H1 (cell line): ENCODE data around the gene ARRB1. TPM values are rescaled to one million over a fixed set of nuclear protein-coding genes. Genes with fewer than 3 reads are reported as not detected.

Experiments
- CTCF ChIA-PET: fragments of 300-600 bp; sonication (Branson Sonifier 250); formaldehyde crosslinking; loops from one replicate; lab custom pipeline; 2021; ENCODE audit not compliant: partially characterized antibody; lab: Charles Lee
- POLR2A ChIA-PET: fragments of 300-600 bp; sonication (Branson Sonifier 250); formaldehyde crosslinking; loops from one replicate; lab custom pipeline; 2021; ENCODE audit warnings: inconsistent platforms; ENCODE audit not compliant: partially characterized antibody; lab: Charles Lee
- DNase-seq, 2 experiments: peaks; one replicate each; pipeline versions ENCODE4 v3.0.0 to v3.0.0-alpha.2; 2010 to 2022; ENCODE audit warnings: low spot score in 2 of 2, low read depth in 1 of 2, mixed read lengths in 1 of 2
- FAIRE-seq: peaks from 2 replicates; lab custom pipeline; 2011; peaks lifted over from hg19 to GRCh38; lab: Jason Lieb, UNC
- H2AFZ ChIP-seq: 2 replicates; pipeline ENCODE4 v1.8.1; 2012; ENCODE audit warnings: low read length, inconsistent platforms
- H2AK5ac ChIP-seq: 2 replicates; pipeline ENCODE4 v1.6.1; 2013; ENCODE audit warnings: low read depth, low read length
- H2BK120ac ChIP-seq: replicated peaks from 2 replicates; pipeline ENCODE3; 2013; ENCODE audit warnings: low read depth, low read length, inconsistent platforms
- H2BK12ac ChIP-seq: 2 replicates; pipeline ENCODE4 v1.6.1; 2013; ENCODE audit warnings: low read depth, low read length
- H2BK15ac ChIP-seq: 2 replicates; pipeline ENCODE4 v1.6.1; 2013; ENCODE audit warnings: low read length
- H2BK20ac ChIP-seq: 2 replicates; pipeline ENCODE4 v1.6.1; 2013; ENCODE audit warnings: low read length
- H2BK5ac ChIP-seq: 2 replicates; pipeline ENCODE4 v1.6.1; 2013; ENCODE audit warnings: low read depth, low read length
- H3K14ac ChIP-seq: 2 replicates; pipeline ENCODE4 v1.6.1; 2013; ENCODE audit warnings: inconsistent platforms; ENCODE audit not compliant: insufficient read length
- H3K18ac ChIP-seq: 2 replicates; pipeline ENCODE4 v1.6.1; 2013; ENCODE audit warnings: low read length; ENCODE audit errors: extremely low read depth
- H3K23ac ChIP-seq: 2 replicates; pipeline ENCODE4 v1.6.1; 2013; ENCODE audit warnings: inconsistent platforms; ENCODE audit not compliant: insufficient read length
- H3K23me2 ChIP-seq: 2 replicates; pipeline ENCODE4 v1.6.1; 2013; ENCODE audit warnings: low read depth, low read length
- H3K27ac ChIP-seq: 2 replicates; pipeline ENCODE4 v1.6.1; 2011; ENCODE audit warnings: low read depth, low read length, inconsistent platforms
- H3K27me3 ChIP-seq, 4 experiments: replicated peaks in 1 of 4; 1 replicate in 1 of 4; 2 replicates in 3 of 4; pipeline versions ENCODE4 v1.6.1 to v1.8.1; 2011 to 2013; ENCODE audit warnings: low read length in 3 of 4, mild to moderate bottlenecking in 3 of 4, inconsistent platforms in 2 of 4, mixed read lengths in 2 of 4, moderate library complexity in 1 of 4; ENCODE audit not compliant: control insufficient read depth in 3 of 4, insufficient read depth in 3 of 4; ENCODE audit errors: extremely low read depth in 1 of 4
- H3K36me3 ChIP-seq, 4 experiments: 2 replicates each; pipeline versions ENCODE4 v1.6.1 to v1.8.1; 2011 to 2013; ENCODE audit warnings: mild to moderate bottlenecking in 4 of 4, low read length in 3 of 4, moderate library complexity in 2 of 4, control low read depth in 1 of 4, inconsistent platforms in 1 of 4; ENCODE audit not compliant: insufficient read depth in 4 of 4, control insufficient read depth in 2 of 4
- H3K4ac ChIP-seq: replicated peaks from 2 replicates; pipeline ENCODE3; 2013; ENCODE audit warnings: low read length, low read depth, mixed read lengths, inconsistent platforms; ENCODE audit not compliant: insufficient read length
- H3K4me1 ChIP-seq, 4 experiments: replicated peaks in 1 of 4; 1 replicate in 1 of 4; 2 replicates in 3 of 4; pipeline versions ENCODE4 v1.6.1 to v1.8.1; 2011 to 2013; ENCODE audit warnings: low read length in 3 of 4, inconsistent platforms in 2 of 4, mixed read lengths in 1 of 4; ENCODE audit not compliant: insufficient read depth in 4 of 4, control insufficient read depth in 3 of 4
- H3K4me2 ChIP-seq, 2 experiments: 2 replicates each; pipeline versions ENCODE4 v1.6.1 to v1.8.1; 2011 to 2013; ENCODE audit warnings: low read depth in 2 of 2, low read length in 2 of 2, control low read depth in 1 of 2, inconsistent platforms in 1 of 2, mild to moderate bottlenecking in 1 of 2; ENCODE audit not compliant: insufficient read depth in 1 of 2
- H3K4me3 ChIP-seq, 4 experiments: fragments of 200-600, 300-600 bp in 1 of 4; sonication (generic), shearing (Covaris generic), sonication (Bioruptor Twin) in 1 of 4; 2 replicates each; pipeline versions ENCODE4 v1.5.1 to v1.8.1; 2011 to 2016; ENCODE audit warnings: low read length in 4 of 4, low read depth in 3 of 4, control low read depth in 2 of 4, inconsistent platforms in 2 of 4, mild to moderate bottlenecking in 2 of 4, mixed read lengths in 1 of 4, moderate library complexity in 1 of 4; ENCODE audit not compliant: insufficient read depth in 2 of 4; ENCODE audit errors: extremely low read depth in 1 of 4
- H3K56ac ChIP-seq: replicated peaks from 2 replicates; pipeline ENCODE3; 2013; ENCODE audit warnings: low read depth, mild to moderate bottlenecking, mixed read lengths, low read length, inconsistent platforms; ENCODE audit not compliant: insufficient read length
- H3K79me1 ChIP-seq: 2 replicates; pipeline ENCODE4 v1.6.1; 2013; ENCODE audit warnings: low read depth, low read length, control low read depth
- H3K79me2 ChIP-seq, 2 experiments: 2 replicates each; pipeline versions ENCODE4 v1.6.1 to v1.8.1; 2012 to 2013; ENCODE audit warnings: low read length in 2 of 2, mild to moderate bottlenecking in 2 of 2, inconsistent platforms in 1 of 2; ENCODE audit not compliant: insufficient read depth in 2 of 2, control insufficient read depth in 1 of 2
- H3K9ac ChIP-seq, 4 experiments: replicated peaks in 1 of 4; 1 replicate in 1 of 4; 2 replicates in 3 of 4; pipeline versions ENCODE4 v1.6.1 to v1.8.1; 2011 to 2013; ENCODE audit warnings: low read depth in 3 of 4, low read length in 3 of 4, control low read depth in 2 of 4, mild to moderate bottlenecking in 2 of 4, moderate library complexity in 2 of 4, inconsistent platforms in 1 of 4; ENCODE audit errors: extremely low read depth in 1 of 4
- H3K9me3 ChIP-seq, 2 experiments: 2 replicates each; pipeline versions ENCODE4 v1.6.1 to v1.8.1; 2012 to 2013; ENCODE audit warnings: mild to moderate bottlenecking in 2 of 2, moderate library complexity in 2 of 2, control low read depth in 1 of 2, inconsistent platforms in 1 of 2, low read depth in 1 of 2, low read length in 1 of 2, mixed read lengths in 1 of 2; ENCODE audit not compliant: insufficient read depth in 2 of 2
- H4K20me1 ChIP-seq, 2 experiments: replicated peaks in 1 of 2; 2 replicates each; pipeline versions ENCODE3 to v1.8.1; 2011 to 2013; ENCODE audit warnings: inconsistent platforms in 2 of 2, low read length in 2 of 2, mild to moderate bottlenecking in 1 of 2; ENCODE audit not compliant: insufficient read depth in 2 of 2, control insufficient read depth in 1 of 2
- H4K5ac ChIP-seq: 2 replicates; pipeline ENCODE4 v1.6.1; 2013; ENCODE audit warnings: low read length, low read depth, mixed read lengths, inconsistent platforms; ENCODE audit not compliant: insufficient read length
- H4K8ac ChIP-seq: 2 replicates; pipeline ENCODE4 v1.8.0; 2013; ENCODE audit warnings: mild to moderate bottlenecking, moderate library complexity, low read length, inconsistent platforms; ENCODE audit not compliant: insufficient read depth; ENCODE audit errors: extremely low read depth
- H4K91ac ChIP-seq: replicated peaks from 2 replicates; pipeline ENCODE3; 2013; ENCODE audit warnings: low read length, mixed read lengths, inconsistent platforms; ENCODE audit not compliant: insufficient read length
- BACH1 ChIP-seq: IDR thresholded peaks from 2 replicates; pipeline ENCODE4 v1.6.1; 2012; ENCODE audit warnings: low read length, improper control_type of control experiment
- RNF2 ChIP-seq: fragments of 200-900, 300-1000 bp; sonication (generic); IDR thresholded peaks from 2 replicates; pipeline ENCODE4 v1.7.1; 2016; ENCODE audit warnings: borderline replicate concordance, low read depth, mild to moderate bottlenecking, antibody characterized with exemption, low read length; ENCODE audit not compliant: poor library complexity, severe bottlenecking; ENCODE audit errors: missing control alignments
- TBP ChIP-seq: IDR thresholded peaks from 2 replicates; pipeline ENCODE4 v1.6.1; 2011; ENCODE audit warnings: low read depth, low read length, improper control_type of control experiment
- YY1 ChIP-seq: IDR thresholded peaks from 2 replicates; pipeline ENCODE4 v1.6.1; 2011; ENCODE audit warnings: low read depth, mild to moderate bottlenecking, low read length
- WGBS, 2 experiments: shearing (Covaris generic) in 1 of 2; methylation state at CpG; one replicate each; pipeline versions ENCODE4 v1.1.6 to v1.1.7; 2013 to 2015; ENCODE audit warnings: low lambda C conversion rate in 2 of 2, mixed read lengths in 2 of 2, inconsistent platforms in 1 of 2, low coverage in 1 of 2, missing lambda C conversion rate in 1 of 2; ENCODE audit not compliant: insufficient replicate concordance in 2 of 2, insufficient coverage in 1 of 2, insufficient read length in 1 of 2; ENCODE audit errors: extremely low coverage in 1 of 2, missing lambda C conversion rate in 1 of 2; 5-methylcytosine and 5-hydroxymethylcytosine counted together
- polyA plus RNA-seq, 7 experiments: library from polyadenylated mRNA; depleted of rRNA in 3 of 7; stranded (reverse) in 5 of 7; unstranded in 2 of 7; fragments of >200 nt in 5 of 7; fragments of 200-250 nt in 2 of 7; gene quantifications; 1 replicate in 5 of 7; 2 replicates in 1 of 7; 4 replicates in 1 of 7; pipeline versions ENCODE4 v1.2.1 to v1.2.3, GENCODE V29; 2011 to 2013; ENCODE audit warnings: missing spikeins in 2 of 7, mixed read lengths in 2 of 7
- total RNA-seq: library from RNA; stranded (reverse); fragmentation: NEBNext Ultra II Directional; extraction: Animal tissue kit (Norgen Biotek cat#: 25700); gene quantifications from 2 replicates; pipeline ENCODE4 v1.2.1, GENCODE V29; 2021
- TF ChIP-seq, protein P1 (sequence below), 3 experiments: IDR thresholded peaks; 1 replicate in 2 of 3; 2 replicates in 1 of 3; pipeline versions ENCODE4 v1.5.1 to v1.6.1; 2011; ENCODE audit warnings: low read length in 3 of 3, mild to moderate bottlenecking in 3 of 3, inconsistent platforms in 2 of 3, low read depth in 1 of 3, moderate library complexity in 1 of 3; ENCODE audit not compliant: insufficient read depth in 1 of 3; ENCODE audit errors: control extremely low read depth in 1 of 3

Gene ARRB1
- total and polyA plus RNA-seq, 2 of the 8 experiments (the other 6 are each of a cell fraction or from before 2014, with no cell fraction given) = 9.4 to 31.8 TPM

DNA sequence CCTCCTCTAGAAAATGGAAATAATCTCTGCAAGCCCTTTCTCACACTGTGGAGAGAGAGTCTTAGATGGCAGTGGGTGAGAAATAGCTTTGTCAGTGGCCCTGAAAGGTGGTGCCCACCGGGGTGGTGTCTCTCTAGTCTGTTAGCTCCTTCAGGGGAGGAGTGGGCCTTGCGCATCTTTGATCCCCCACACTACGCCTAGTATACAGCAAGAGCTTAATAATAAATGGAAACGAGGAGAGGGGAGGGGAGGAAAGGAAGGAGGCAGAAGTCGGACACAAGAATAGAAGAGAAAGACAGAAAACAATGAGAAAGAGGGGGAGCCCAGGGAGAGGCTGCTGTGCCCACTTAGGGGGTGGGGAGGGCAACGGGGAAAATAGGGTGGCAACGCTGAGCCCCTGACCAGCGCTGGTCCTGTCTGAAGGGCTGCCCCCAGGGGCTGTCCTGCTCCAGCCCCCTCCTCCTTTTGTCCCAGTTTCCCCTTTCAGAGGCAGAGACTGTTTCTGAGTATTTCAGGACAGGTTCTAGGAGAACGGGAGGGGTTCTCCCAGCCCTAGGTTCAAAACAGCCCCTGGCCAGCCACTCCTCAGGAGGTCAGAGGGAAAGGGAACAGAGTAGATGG is 1.2 kb downstream of the ARRB1 start:
- Histone ChIP-seq H2BK5ac (peak overlapping the region; percentile 61; the same call in 1 of the 2 replicates), H3K4ac (peak overlapping the region; percentile 16), H3K79me2 (peaks cover 0 to 3% of the 10 kb centered on the region in 2 experiments; a peak in 1 of 4 replicates), H4K5ac (no peak overlapping the region), H2BK12ac (peak overlapping the region; percentile 95; the same call in 1 of the 2 replicates), H3K36me3 (no peaks in the 10 kb centered on the region), H3K79me1 (peaks cover 9% of the 10 kb centered on the region), H2BK120ac (no peak overlapping the region), H3K23me2 (peaks cover 19% of the 10 kb centered on the region), H4K8ac (no peak overlapping the region), H3K4me1 (peaks cover 10 to 31% (median 15%) of the 10 kb centered on the region in 4 experiments), H4K91ac (no peak overlapping the region), H2AFZ (no peak overlapping the region), H4K20me1 (peaks cover 0 to 4% of the 10 kb centered on the region in 2 experiments), H3K56ac (no peak overlapping the region), H3K27me3 (peaks cover 4 to 11% (median 10%) of the 10 kb centered on the region in 4 experiments; a peak in 6 of 7 replicates), H3K4me2 (peak overlapping the region; percentile 98 to 99), H2BK20ac (no peak overlapping the region; the same call in 1 of the 2 replicates), H3K4me3 (peak overlapping the region in 2 of 4 experiments; percentile 54 to 82; a peak in 4 of 8 replicates), H3K18ac (no peak overlapping the region), H3K27ac (no peak overlapping the region), H2BK15ac (0 out of 2 replicates have a peak overlapping the region, but pooled peaks have one; percentile 0), H3K9ac (no peak overlapping the region), H3K14ac (no peak overlapping the region), H3K9me3 (no peaks in the 10 kb centered on the region), H3K23ac (no peak overlapping the region), H2AK5ac (peak overlapping the region; percentile 67; the same call in 1 of the 2 replicates)
- 60% methylated on average over 7 of the region's 9 CpGs; no CpG with 5 or more reads in 1 of the 2 experiments for WGBS, 2 experiments
- no peak for FAIRE-seq
- TF ChIP-seq TBP (no peak), RNF2 (no peak), YY1 (no peak), BACH1 (no peak)
- TF ChIP-seq, protein P1, sequence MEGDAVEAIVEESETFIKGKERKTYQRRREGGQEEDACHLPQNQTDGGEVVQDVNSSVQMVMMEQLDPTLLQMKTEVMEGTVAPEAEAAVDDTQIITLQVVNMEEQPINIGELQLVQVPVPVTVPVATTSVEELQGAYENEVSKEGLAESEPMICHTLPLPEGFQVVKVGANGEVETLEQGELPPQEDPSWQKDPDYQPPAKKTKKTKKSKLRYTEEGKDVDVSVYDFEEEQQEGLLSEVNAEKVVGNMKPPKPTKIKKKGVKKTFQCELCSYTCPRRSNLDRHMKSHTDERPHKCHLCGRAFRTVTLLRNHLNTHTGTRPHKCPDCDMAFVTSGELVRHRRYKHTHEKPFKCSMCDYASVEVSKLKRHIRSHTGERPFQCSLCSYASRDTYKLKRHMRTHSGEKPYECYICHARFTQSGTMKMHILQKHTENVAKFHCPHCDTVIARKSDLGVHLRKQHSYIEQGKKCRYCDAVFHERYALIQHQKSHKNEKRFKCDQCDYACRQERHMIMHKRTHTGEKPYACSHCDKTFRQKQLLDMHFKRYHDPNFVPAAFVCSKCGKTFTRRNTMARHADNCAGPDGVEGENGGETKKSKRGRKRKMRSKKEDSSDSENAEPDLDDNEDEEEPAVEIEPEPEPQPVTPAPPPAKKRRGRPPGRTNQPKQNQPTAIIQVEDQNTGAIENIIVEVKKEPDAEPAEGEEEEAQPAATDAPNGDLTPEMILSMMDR (IDR thresholded peaks at IDR 0.05; ENCODE audit: control extremely low read depth in 1 of 3, insufficient read depth in 1 of 3, low read depth in 1 of 3, low read length in 3 of 3) = no peak
- ChIA-PET CTCF (interaction anchor here (0.6 to 2.3 kb wide), 15 partner anchors 10 to 145 kb away, joined by 3 to 16 read pairs (median 4); no protein-coding TSS in a partner anchor), POLR2A (interaction anchor here (0.6 to 6.6 kb wide), 8 partner anchors 10 to 208 kb away, joined by 3 to 72 read pairs (median 4); no protein-coding TSS in a partner anchor)
- no peak for DNase-seq
